ENCODE measurements around the gene CA12.

DNA sequence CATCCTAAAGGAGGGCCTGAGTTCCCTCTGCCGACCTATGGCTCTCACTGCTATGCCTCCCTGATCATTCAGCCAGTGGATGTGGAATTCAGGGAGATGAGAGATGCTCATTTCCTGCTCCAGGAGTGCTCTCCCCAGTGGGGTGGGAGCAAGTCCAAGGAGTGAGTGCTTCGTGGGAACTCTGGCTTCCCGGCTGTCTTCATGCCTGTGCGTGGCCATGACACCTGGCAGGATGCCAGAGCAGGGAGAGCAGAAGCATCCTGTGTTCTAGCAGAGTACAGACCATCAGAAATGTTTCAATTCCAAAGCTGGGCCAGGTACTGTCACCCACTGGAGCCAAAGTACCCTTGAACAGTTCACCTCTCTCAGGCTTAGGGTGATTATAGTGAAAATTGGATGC lies 59.1 kb downstream of the CA12 start:
- TF ChIP-seq POLR2A (IDR thresholded peaks at IDR 0.05) (no peak), POLR2AphosphoS5 (IDR thresholded peaks at IDR 0.05) (no peak)
- TF ChIP-seq, protein P1, sequence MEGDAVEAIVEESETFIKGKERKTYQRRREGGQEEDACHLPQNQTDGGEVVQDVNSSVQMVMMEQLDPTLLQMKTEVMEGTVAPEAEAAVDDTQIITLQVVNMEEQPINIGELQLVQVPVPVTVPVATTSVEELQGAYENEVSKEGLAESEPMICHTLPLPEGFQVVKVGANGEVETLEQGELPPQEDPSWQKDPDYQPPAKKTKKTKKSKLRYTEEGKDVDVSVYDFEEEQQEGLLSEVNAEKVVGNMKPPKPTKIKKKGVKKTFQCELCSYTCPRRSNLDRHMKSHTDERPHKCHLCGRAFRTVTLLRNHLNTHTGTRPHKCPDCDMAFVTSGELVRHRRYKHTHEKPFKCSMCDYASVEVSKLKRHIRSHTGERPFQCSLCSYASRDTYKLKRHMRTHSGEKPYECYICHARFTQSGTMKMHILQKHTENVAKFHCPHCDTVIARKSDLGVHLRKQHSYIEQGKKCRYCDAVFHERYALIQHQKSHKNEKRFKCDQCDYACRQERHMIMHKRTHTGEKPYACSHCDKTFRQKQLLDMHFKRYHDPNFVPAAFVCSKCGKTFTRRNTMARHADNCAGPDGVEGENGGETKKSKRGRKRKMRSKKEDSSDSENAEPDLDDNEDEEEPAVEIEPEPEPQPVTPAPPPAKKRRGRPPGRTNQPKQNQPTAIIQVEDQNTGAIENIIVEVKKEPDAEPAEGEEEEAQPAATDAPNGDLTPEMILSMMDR (IDR thresholded peaks at IDR 0.05) = no peak

Measured in upper lobe of left lung (tissue), 4 donors.